Ecto neural progenitor cell (in vitro differentiated cells): Measurements from ENCODE around the gene NSMCE1.

Experiments
- DNase-seq: peaks from one replicate; pipeline ENCODE4 v3.0.0-alpha.2; 2018; ENCODE audit warnings: low spot score

Gene NSMCE1

DNA sequence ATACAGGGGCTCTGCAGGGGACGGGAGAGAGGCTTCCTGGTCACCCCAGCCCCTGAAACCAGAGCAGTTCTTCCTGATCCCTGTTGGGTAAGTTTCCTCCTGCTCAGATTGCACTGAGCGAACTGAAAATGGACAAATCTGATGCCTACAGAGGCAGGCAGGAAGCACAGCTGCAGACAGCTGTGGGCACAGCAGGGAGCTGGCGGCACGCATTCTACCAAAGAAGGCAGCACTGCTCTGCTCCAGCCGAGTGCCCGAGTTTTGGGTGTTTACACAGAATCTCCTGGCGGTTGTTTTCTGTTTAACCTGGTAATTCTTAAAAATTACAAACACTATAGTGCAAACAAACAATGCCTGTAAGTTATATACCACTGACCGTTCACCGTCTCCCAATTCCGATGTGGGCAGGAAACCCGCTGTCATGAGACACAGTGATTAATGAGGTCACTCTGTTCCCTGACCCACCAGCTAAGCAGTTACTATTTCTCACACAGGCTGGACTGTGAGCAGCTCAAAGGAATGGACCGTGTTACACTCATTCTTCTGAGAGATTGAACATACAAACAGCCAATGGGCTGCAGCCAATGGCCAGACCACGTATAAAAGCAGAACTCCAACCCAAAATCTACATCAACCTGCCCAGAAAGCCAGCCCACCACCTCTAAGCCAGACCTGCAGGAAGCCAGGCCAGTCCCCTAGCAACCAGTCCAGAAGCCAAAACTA is 25.5 kb downstream of the NSMCE1 start:
- DNase-seq, result no peak

GRCh38 chr16:27242398-27242797 is 26.2 kb downstream of the NSMCE1 start:
- DNase-seq, result no peak

DNA sequence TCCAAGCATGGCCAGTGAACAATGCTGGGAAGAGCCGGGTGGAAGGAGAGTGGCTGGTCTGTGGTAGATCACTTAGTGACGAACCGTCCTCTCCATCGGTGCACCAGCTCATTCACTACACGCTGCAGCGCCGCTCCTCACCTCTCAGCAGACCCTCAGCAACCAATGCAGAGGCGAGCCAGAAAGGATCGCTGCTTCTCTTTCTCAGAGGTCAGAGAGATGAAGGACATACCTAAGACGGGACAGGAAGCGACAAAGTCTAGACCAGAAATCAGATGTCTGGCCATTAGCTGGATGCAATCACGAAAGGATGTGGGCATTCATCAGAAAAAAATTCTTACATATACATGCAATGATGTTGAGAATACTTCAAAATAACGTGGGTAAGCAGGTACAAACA is 26.9 kb downstream of the NSMCE1 start:
- DNase-seq, result no peak

DNA sequence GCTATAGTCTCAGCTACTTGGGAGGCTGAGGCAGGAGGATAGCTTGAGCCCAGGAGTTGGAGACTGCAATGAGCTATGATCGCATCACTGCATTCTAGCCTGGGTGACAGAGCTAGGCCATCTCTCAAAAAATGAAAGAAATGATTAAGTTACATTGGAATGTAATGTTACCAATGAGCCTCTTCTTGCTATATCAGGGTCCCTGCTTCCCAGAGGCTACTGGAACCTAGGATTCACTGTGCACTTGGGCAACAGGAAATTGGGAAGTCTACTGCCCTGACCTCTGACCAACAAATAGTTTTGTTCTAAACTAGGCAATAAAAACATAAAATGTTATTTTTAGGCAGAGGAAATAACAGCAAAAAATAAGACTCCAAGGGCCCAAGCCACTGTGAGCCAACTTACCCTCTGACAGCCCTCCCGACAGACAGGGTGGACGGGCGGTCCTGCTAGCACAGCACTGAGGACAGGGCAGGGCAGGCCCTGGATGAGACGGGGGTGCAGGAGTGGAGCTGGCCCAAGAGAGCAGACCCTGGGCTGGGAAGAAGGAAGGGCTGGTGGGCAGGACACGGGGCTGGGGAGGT is 27.5 kb downstream of the NSMCE1 start:
- DNase-seq, result no peak

DNA sequence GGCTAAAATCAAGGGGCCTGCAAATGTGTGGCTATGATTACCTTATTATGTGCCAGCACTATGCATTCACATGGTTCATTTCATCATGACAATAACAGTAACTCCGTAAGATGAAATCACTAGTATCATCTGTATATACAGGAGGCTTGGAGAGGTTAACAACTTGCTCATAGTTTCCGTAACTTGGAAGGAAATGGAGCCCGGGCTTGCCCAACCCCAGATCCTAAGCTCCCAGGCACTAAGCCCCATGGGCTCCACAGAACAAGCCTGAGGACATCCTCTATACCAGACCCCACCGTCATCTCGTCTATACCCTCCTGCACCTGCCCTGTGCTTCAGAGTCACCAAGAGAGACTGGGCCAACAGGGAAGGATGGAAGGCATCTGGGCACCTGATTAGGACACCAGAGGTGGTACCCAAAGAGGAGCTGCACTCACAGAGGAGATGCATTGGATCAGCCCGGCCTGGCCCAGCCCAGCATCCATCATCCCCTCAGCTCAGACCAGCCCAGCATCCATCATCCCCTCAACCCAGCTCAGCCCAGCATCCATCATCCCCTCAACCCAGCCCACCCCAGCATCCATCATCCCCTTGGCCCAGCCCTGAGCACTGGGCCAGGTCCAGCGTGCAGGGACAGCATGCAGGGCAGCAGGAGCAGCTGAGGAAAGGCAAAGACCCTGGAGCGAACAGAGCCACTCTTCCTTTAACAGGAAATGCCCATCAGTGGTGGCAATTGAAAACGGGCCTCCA is 28.5 kb downstream of the NSMCE1 start:
- no peak for DNase-seq

GRCh38 chr16:27239026-27239425 is 29.5 kb downstream of the NSMCE1 start:
- DNase-seq, result no peak

DNA sequence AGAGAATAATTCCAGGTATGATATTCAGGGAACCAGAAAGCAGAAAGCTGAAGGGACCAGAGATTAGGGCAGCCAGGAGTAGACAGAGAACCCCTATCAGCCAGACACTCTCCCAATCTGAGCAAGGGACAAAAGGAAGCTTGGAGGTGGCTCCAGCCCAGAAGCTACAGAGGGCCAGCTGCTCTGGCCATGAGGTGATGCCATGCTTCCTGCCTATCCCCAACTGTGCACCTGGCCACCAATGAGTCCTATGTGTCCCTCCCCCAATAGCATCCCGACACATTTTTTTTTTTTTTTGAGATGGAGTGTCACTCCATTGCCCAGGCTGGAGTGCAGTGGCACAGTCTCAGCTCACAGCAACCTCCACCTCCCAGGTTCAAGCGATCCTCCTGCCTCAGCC is 30.0 kb downstream of the NSMCE1 start:
- no peak for DNase-seq

DNA sequence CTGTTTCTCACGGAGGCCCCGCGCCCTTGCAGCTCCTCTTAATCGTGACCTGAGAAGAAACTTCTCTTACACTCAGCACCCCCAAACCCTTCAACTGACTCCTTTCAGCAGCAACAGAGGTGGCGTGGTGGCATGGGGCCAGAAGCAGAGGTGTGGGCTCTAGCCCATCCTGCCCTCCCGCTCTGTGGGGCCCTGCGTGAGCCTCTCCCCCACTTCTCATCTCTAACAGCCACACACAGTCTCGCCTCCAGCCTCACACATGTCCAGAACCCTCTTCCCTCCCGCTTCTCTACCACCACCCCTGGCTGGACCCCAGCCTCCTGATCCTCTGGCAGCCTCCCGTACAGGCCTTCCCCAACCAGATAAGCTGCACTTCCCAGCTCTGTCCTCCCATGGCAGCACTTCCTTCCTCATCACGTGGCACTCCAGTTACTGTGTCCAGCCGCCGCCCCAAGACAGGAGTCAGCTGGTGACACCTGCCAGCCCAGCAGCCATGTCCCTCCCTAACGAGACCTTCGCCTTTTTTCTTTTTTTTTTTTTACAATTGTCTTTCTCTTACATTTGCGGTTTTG is 30.5 kb downstream of the NSMCE1 start:
- no peak for DNase-seq

DNA sequence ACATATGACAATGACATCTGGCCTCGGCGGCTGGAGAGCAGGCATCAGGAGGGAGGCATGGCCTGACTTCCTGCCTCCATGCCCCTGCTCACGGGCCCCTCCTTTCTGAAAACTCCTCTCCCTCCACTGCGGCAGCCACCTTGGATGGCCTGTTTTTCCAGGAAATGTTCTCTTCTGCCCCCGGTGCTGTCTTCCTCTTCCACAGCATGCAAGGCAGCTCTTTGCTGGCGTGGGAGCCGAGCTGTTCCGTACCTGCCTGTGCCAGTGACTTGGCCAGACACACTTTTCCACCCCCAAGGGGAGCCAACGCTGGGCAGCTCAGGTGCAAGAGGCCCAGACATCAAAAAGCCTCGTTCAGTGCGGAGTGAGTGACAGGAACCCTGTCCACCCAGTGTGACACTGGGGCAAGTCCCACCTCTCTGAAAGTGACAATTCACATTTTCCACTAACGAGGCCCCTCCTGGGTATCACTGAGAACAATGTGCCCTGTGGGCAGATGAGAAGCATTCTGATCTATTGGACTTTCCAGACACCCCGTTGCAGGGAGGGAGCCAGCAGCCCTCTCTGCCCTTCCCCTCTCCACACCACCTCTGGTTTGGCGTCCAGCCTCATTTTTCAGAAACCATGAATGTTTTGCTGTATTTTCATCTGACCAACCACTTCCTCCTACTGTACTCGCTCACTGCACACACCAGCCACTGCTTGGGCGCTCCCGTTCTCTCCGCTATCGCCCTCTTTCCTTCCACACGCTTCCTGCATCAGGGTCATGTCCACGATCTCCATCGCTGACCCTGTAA is 31.2 kb downstream of the NSMCE1 start:
- DNase-seq, result no peak

GRCh38 chr16:27236635-27237218 is 31.8 kb downstream of the NSMCE1 start:
- no peak for DNase-seq

DNA sequence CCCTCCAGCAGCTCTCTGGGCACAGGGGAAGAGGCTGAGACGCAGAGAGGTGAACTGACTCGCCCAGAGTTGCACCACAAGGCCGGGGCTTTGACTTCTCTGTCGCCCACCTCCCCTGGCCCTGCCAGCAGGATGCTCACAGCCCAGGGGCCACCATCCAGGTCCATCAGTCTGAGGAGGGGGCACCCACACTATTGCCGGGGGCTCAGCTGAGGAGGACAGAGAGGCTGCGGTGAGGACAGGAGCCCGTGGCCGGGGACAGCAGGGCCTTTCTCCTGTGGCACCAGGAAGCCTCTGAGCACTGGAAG is 32.7 kb downstream of the NSMCE1 start:
- DNase-seq, result no peak

GRCh38 chr16:27235055-27235937 is 33.3 kb downstream of the NSMCE1 start:
- DNase-seq, result no peak

DNA sequence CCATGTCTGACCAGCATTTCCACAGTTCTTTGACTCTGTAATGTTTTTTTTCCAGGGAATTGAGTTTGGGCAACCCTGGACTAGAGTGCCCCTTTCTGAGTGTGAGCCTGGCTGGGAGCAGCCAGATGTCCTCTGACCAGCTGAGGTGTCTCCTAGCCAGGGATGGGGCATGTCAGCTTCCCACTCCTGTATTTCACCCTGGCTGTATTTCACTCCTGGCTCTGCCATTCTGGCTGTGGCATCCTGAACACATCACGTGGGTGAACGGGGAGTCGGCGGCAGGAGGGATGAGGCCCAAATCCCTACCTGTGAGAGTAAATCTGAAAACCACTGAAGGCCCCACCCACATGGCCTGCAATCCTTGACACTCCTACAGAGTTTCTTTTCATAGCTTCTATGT is 34.0 kb downstream of the NSMCE1 start:
- no peak for DNase-seq

DNA sequence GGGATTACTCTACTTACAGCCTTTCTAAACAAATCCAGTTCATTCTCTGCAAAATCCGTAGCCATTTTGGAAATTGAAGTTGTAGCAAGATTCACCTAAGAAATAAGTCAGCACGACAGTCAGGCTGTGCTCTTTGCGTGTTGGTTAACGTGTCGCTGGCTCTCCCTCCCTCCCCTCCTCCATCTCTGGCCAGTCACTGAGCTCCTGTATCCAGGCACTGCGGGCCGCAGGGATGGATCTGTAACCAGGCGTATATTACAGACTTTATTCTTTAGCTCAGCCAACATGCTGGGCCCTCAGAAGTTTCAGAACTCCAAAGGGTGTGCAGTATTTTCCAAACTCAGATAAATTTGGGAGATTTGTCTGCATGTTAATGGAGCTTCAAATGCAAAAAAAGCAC is 34.4 kb downstream of the NSMCE1 start:
- DNase-seq, result no peak

- DNase-seq, result no peak
Observed at GRCh38 chr16:27233731-27234130, 34.8 kb downstream of the NSMCE1 start.

- no peak for DNase-seq
Observed at GRCh38 chr16:27232901-27233625, 35.5 kb downstream of the NSMCE1 start.

DNA sequence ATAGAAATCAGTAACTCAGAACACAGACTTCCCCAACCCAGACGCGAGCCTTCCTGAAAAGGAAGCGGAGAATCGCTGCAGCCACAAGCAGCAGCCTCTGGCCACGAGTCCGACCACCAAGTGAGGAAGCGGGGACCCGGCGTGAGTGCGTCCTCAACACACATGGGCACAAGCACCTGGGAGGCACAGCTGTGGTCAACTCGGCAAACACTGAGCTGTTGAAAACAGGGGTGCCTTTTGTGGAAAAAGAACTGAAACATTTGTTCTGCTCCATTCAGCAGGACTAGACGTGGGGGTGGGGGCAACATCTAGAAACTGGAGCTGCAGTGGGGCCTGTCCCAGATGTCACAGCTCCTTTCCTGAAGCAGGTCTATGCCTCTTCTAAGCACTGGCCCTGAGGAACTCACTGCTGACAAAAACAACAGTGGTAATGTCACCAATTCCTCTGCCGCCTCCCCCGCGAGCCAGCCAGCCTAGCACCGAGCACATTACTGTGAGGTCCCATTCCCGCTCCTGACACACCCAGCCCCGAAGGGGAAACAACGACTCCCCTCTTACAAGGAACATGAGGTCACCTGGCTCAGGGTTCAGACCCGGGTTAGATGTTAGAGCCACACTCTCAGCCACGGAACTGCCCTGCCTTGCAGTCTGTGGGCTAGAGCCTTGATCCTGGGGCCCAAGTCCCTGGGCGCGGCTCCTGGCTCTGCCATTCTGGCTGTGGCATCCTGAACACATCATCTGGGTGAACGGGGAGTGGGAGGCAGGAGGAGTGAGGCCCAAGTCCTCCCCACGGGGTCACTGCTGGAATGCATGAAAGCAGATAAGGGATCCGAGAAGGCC is 36.3 kb downstream of the NSMCE1 start:
- no peak for DNase-seq

DNA sequence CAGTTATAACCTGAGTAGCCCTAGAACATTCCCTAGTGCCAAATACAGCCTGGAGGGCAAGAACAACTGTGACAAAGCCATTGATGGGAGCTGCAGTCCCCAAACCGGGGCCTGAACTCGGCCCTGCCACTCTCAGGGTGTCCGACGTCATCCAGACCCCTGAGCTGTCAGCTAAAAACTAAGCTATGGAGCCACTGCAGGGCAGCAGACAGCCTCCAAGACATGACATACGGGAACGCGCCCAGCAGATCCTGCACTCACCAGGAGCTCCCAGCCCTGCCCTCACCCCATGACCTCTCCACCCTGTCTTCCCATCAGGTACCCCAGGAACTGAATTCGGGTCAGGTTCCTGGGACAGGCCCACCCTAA is 36.9 kb downstream of the NSMCE1 start:
- no peak for DNase-seq

- no peak for DNase-seq
Observed at GRCh38 chr16:27230562-27231001, 38.0 kb downstream of the NSMCE1 start.
